CD4-positive, alpha-beta T cell treated with Interleukin-21 for 1 hour (primary cell): Measurements from ENCODE around the gene PSMB2.
"Not testable (repeated sequence)": the region's sequence is repeated elsewhere in the genome, so short reads cannot be mapped to it uniquely, and the experiment has no call there.

ENCODE experiments used
- DNase-seq: peaks from one replicate; pipeline ENCODE4 v3.0.0-alpha.2; 2020

Gene PSMB2

DNA sequence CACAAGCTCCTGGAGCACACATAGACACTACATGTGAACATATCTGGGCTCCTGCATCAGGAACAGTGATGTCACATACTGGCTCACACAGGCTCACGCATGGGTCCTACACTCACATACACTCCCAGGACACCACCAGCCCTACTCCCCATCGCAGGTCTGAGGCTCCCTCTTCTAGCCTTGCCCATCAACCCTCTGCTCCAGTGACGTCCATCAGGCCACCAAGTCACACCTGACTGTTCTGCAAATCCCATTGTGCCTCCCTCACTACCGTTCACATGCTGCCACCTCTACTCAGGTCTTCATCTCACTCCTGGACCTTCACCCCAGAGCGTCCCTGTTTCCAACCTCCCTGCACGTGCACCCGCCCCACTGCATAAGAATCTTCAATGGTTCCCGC lies 50.1 kb downstream of the PSMB2 start:
- no peak for DNase-seq

DNA sequence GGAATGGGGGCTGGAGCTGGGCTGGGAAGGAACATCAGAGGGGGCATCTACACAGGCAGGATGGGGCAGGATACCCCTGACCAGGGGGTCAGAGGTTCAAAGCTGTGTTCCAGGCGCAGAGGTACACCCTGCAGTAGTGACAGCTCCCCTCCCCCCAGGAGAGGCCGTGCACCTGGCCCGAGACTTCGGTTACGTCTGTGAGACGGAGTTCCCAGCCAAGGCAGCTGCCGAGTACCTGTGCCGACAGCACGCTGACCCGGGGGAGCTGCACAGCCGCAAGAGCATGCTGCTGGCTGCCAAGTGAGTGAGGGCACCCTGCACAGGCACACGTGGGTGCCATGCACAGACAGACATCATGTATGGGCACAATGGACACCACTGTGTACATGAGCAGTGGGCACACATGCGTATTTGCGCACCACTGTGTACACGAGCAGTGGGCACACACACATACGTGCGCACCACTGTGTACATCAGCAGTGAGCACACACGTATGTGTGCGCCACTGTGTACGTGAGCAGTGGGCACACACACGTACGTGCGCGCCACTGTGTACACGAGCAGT lies 50.8 kb downstream of the PSMB2 start:
- no peak for DNase-seq

DNA sequence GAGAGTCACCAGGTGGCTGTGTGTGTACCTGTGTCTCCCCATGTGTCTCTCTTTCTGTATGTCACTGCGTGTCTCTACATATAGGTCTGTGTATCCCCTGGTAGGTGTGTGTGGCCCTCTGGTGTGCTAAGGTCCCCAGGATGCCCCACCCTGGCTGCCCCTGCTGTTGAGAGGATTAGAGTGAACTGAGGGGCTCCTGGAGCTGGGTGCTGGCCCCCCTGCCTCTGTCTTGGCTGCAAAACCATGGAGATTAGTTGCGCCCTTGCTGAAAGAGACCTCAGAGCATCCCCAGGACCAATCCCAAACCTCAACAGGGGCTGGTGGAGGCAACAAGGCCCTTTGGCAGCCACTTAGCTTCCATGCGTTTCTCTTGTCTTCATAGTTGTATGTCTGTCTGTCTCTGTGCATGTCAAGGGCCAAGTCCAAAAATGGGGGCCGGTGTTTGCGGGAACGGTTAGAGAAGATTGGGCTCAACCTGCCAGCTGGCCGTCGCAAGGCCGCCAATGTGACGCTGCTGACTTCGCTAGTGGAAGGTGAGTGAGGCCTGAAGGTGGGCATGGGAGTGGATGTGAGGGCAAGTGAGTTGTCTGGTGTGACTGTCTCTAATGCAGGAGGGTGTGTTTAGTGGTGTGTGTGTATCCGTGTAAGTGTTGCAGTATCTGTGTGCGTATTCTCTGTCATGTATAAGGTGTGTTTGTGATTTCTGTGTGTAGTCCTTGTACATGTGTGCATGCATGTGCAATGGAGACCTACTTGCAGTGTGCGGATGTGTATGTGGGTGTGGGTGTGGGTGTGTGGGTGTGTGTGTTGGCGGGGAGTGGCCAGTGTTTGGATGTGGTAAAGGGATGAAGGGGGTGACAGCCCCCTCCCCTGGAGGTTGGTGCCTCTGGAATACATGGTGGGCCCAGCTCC lies 51.6 kb downstream of the PSMB2 start:
- DNase-seq: no peak

- DNase-seq: no peak
Measured at GRCh38 chr1:35588197-35588910, 53.0 kb downstream of the PSMB2 start.

DNA sequence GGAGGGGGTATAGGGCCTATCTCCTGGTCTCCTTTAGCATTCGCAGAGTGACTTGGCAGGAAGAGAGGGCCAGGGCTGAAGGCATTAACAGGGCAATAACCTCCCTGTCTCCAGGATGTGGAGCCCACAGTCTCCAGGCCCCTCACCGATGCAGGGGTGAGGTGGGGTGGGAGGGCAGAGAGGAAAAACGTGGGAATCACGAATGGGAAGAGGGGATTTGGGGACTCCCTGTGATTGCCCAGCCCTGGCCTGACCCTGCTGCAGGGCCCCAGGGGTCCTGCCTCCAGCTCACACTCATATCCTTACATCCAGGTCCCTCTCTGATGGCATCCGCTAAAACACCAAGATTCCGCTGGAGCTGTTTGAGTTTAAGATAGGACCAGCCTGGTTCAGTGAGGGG lies 53.6 kb downstream of the PSMB2 start:
- DNase-seq: no peak

DNA sequence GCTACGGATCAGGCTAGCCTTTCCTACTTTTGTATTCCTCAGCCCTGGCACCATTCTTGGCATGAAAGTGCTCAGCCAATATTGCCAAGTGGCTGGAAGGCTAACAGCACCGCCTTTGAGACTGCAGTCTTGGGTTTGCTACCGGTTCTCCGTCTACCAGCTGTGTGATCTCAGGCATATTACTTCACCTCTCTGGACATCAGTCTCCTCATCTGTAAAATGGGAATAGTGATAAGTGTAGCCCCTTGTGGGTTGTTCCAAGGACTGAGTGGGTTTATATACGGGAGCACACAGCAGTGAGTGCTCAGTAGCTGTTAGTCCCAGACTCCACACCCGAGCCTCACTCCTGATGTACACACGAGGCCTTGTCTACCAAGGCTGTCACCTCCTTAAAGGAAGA lies 54.5 kb downstream of the PSMB2 start:
- DNase-seq: no peak

DNA sequence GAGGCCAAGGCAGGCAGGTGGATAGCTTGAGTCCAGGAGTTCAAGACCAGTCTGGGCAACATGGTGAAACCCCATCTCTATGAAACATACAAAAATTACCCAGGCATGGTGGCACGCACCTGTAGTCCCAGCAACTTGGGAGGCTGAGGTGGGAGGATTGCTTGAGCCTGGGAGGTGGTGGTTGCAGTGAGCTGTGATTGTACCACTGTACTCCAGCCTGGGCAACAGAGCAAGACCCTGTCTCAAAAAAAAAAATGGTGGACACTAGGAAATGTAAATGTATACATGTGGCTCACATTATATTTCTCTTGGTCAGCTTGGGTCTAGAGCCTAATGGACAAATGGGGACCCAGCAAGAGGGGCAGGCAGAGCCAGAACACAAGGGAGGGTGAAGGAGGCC lies 55.5 kb downstream of the PSMB2 start:
- not testable (repeated sequence) for DNase-seq

DNA sequence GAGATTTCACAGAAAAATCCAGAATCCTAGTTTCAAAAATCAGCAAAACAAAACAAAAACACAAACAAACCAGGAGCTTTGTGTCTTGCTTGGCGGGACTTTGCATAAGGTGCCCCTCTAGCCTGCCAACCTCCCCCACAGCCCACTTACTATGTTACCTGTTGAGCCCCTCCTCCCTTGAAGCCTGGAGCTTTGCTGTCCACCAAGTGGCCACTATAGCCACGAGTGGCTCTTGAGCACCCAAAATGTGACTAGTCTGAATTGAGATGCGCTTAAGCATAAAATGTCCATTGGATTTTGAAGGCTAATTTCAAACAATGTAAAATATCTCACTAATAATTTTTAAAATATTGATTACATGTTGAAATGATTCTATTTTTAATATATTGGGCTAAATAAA lies 56.0 kb downstream of the PSMB2 start:
- no peak for DNase-seq

- DNase-seq: not testable (repeated sequence)
Measured at GRCh38 chr1:35581621-35582020, 59.7 kb downstream of the PSMB2 start.

DNA sequence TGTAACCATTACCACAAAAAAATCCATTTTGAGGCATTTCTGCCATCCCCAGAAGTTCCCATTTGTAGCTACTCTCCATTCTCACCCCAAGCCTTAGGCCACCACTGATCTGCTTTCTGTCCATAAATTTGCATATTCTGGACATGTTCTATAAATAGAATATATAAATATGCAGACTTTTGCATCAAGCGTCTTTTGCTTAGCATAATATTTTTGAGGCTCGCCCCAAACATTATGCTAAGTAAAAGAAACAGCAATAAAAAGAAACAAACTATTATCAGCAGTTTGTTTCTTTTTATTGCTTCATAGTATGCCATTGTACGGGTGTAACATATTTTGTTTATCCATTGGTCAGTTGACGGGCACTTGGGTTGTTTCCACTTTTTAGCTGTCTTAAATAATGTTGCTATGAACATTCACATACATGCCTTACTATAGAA lies 60.4 kb downstream of the PSMB2 start:
- DNase-seq: no peak

GRCh38 chr1:35577071-35577998 lies 64.0 kb downstream of the PSMB2 start:
- DNase-seq: peak; percentile 69

- DNase-seq: not testable (repeated sequence)
Measured at GRCh38 chr1:35576766-35577070, 64.6 kb downstream of the PSMB2 start.

- DNase-seq: no peak
Measured at GRCh38 chr1:35576061-35576765, 65.1 kb downstream of the PSMB2 start.

GRCh38 chr1:35575416-35575958 lies 65.8 kb downstream of the PSMB2 start:
- no peak for DNase-seq

- DNase-seq: no peak
Measured at GRCh38 chr1:35574655-35575415, 66.5 kb downstream of the PSMB2 start.

DNA sequence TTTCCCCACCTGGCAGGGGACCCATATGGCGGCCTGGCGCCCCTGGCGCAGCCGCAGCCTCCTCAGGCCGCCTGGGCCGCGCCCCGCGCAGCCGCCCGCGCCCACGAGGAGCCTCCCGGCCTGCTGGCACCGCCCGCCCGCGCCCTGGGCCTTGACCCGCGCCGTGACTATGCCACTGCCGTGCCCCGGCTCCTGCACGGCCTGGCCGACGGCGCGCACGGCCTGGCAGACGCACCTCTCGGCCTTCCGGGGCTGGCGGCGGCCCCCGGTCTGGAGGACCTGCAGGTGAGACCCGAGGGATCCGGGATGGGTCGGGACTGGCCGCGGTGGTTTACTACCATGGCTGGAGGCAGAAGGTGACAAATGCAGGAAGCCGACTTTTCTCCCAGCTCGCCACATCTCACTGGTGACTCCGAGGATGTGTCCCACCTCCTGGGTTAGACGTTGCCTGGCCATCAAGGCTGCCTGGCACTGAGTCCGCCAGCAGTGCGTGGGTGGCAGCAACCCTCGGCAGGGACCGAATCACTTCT lies 67.1 kb downstream of the PSMB2 start:
- DNase-seq: no peak

DNA sequence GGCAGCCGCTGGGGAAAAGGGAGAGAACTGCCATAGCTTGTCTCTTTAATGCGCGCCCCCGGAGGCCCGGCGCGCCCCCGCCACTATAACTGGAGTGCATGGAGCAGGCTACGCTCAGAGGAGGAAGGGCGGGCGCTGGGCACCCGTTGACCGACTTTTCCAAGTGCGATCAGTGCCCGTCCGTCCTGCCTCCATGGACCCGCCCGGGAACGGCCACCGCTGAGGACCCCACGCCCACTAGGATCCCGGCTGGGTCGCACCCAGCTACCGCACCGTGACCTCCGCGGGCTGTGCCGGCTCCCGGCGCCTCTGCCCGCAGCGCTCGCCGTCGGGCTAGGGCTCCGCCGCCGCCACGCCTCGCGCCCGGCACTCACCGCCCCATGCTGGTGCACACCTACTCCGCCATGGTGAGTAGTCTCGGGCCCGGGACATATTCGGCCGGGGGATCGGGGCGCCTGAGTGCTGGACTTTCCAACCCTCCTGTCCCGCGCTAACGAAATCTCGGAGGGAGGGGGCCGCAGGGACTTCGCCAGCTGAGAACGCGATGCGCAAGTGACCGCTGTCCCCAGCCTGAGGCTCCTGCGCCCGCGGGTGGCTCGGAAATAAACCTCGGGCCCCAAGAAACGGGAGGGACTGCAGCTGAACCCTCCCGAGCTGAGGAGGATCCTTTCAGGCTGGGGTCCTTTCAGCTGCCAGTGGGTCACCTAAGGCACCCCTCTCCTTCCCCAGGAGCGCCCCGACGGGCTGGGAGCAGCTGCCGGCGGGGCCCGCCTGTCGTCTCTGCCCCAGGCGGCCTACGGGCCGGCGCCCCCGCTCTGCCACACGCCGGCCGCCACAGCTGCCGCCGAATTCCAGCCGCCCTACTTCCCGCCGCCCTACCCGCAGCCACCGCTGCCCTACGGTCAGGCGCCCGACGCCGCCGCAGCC lies 67.9 kb downstream of the PSMB2 start, which contains the start of gene TFAP2E:
TSS of gene TFAP2E (plus strand) at position 117 of the 927 bp plus-strand sequence. CDS start at position 381, 264 bp downstream.
- DNase-seq: no peak

- DNase-seq: no peak
Measured at GRCh38 chr1:35572296-35572695, 69.0 kb downstream of the PSMB2 start.

- DNase-seq: no peak
Measured at GRCh38 chr1:35571263-35571662, 70.1 kb downstream of the PSMB2 start.
